BLaER1 treated with 17β-estradiol and CSF1 and Interleukin-3, amounts not matched to agents 10 nM and 100 nM (cell line): Measurements from ENCODE around the gene CUTA.

Source experiments
- H3K27ac ChIP-seq, 11 experiments: shearing (Covaris generic); formaldehyde crosslinking; 2 replicates each; pipeline ENCODE4 v1.8.1; 2022
- H3K27me3 ChIP-seq, 11 experiments: shearing (Covaris generic); formaldehyde crosslinking; 2 replicates each; pipeline ENCODE4 v1.8.1; 2022
- H3K36me3 ChIP-seq, 11 experiments: shearing (Covaris generic); formaldehyde crosslinking; 2 replicates each; pipeline ENCODE4 v1.8.1; 2022
- H3K4me1 ChIP-seq, 10 experiments: shearing (Covaris generic); formaldehyde crosslinking; 2 replicates each; pipeline ENCODE4 v1.8.1; 2022
- H3K4me2 ChIP-seq, 11 experiments: shearing (Covaris generic); formaldehyde crosslinking; 2 replicates each; pipeline ENCODE4 v1.8.1; 2022
- H3K4me3 ChIP-seq, 10 experiments: shearing (Covaris generic); formaldehyde crosslinking; 2 replicates each; pipeline ENCODE4 v1.8.1; 2022
- H3K9ac ChIP-seq, 11 experiments: shearing (Covaris generic); formaldehyde crosslinking; 2 replicates each; pipeline ENCODE4 v1.8.1; 2022
- H3K9me3 ChIP-seq, 11 experiments: shearing (Covaris generic); formaldehyde crosslinking; replicated peaks in 1 of 11; 2 replicates each; pipeline ENCODE4 v1.8.1; 2022
- H4K20me1 ChIP-seq, 11 experiments: shearing (Covaris generic); formaldehyde crosslinking; 2 replicates each; pipeline ENCODE4 v1.8.1; 2022
- Cebpa-rat ChIP-seq, 11 experiments: shearing (Covaris generic); IDR thresholded peaks; 2 replicates each; pipeline ENCODE4 v1.8.1; 2022

Gene CUTA

DNA sequence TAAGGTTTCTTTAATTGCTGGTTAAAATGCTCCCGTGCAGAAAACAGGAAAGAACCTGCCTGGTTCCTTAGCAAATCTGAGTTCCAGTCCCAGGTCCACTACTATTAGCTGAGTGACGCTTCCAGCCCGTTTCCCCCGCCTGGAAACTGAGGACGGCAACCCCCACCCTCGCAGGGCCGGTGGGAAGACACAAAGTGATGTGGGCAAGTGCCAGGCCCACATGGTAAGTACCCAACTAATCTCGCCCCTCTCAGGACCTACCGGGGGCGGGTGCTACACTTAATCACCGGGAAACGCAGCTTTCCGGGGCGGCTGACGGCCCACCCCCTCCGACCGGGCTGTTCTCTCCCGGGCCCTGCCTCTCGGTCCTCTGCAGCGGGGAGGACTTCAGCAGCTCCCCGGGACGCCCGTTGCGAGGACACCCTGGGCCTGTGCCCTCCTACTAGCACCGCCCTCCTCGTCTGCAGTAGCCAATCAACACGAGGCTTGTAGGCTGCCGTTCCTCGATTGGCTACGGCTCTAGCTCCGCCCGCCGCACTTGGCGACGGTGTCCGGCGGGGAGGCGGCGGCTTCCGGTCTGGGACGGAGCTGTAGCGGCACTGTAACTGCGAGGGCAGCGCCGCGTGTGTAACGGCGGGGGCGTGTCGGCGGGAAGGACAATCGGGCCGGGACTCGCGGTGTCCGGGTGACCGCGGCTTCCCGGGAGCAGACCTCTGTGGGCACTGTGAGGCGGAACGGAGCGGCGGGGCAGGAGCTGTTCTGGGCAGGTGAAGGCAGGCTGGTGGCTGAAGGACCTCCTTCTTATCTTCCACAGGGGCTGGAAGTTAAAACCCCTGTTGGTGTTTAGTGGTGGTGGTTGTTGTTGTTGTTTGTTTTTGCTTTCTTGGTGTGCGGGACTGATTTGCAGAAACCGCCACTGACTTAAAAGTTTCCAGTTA is 36.4 kb upstream of the CUTA start, which contains the start of gene ZBTB9:
Gene ZBTB9 (plus strand): TSS at position 568 of the 938 bp plus-strand sequence. CDS start 525 bp downstream, outside the sequence.
- peaks cover 10 to 42% (median 33%) of the 10 kb centered on the region in 11 experiments for H3K36me3 ChIP-seq

GRCh38 chr6:33453393-33454008 is 35.6 kb upstream of the CUTA start:
- H3K36me3 ChIP-seq, result peaks cover 14 to 50% (median 41%) of the 10 kb centered on the region in 11 experiments
- peaks cover 0 to 18% (median 0%) of the 10 kb centered on the region in 11 experiments; a peak in 4 of 22 replicates for H4K20me1 ChIP-seq
- H3K27ac ChIP-seq, result peak overlapping the region; percentile 37 to 79 (median 72); a peak in 21 of 22 replicates
- TF ChIP-seq Cebpa-rat (IDR thresholded peaks at IDR 0.05), result no peak
- peak overlapping the region; percentile 73 to 89 (median 82) for H3K4me3 ChIP-seq
- peak overlapping the region; percentile 78 to 87 (median 84) for H3K9ac ChIP-seq
- peak overlapping the region; percentile 71 to 98 (median 96) for H3K4me2 ChIP-seq
- peaks cover 25 to 54% (median 34%) of the 10 kb centered on the region in 10 experiments for H3K4me1 ChIP-seq
- H3K27me3 ChIP-seq, result no peaks in the 10 kb centered on the region
- H3K9me3 ChIP-seq, result no peaks in the 10 kb centered on the region

More for the DNA sequence above, 36.4 kb upstream of the CUTA start, which contains the start of gene ZBTB9:
- Histone ChIP-seq H3K27ac (peak within 1 kb of the TSS; percentile 37 to 79 (median 72); a peak in 21 of 22 replicates), H3K4me3 (peak within 1 kb of the TSS; percentile 73 to 89 (median 82)), H3K4me1 (peaks cover 25 to 46% (median 34%) of the 10 kb centered on the region in 10 experiments), H3K9me3 (0 out of 22 replicates have a peak, but pooled peaks cover 0 to 4% (median 0%) of the 10 kb centered on the region in 11 experiments), H3K9ac (peak within 1 kb of the TSS; percentile 78 to 87 (median 84)), H3K27me3 (no peaks in the 10 kb centered on the region), H4K20me1 (peaks cover 0 to 18% (median 0%) of the 10 kb centered on the region in 11 experiments; a peak in 4 of 22 replicates), H3K4me2 (peak within 1 kb of the TSS; percentile 88 to 98 (median 96))
- no peak for TF ChIP-seq Cebpa-rat (IDR thresholded peaks at IDR 0.05)

DNA sequence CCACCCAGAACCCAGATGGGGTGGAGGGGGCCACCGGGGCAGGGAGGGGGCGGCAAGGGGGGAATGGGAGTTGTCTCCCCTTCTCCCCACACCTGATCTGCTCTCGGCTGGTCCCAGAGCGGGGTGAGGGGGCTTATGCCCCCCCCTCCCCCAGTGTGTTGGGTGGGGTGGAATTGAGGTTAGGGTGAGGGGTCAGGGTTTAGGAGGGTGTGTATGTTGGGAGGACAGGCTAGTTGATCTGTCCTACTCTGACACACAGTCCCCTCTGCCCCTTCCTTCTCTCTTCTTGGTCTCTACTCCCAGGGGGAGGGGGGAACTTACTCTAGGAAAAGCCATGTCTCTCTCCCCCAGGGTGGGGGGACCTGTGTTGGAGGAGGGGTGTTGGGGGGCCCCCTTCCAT is 34.6 kb upstream of the CUTA start:
- H3K36me3 ChIP-seq, result peaks cover 22 to 59% (median 49%) of the 10 kb centered on the region in 11 experiments
- no peaks in the 10 kb centered on the region for H3K9me3 ChIP-seq
- H3K4me3 ChIP-seq, result peak overlapping the region in 3 of 10 experiments; percentile 79 to 89 (median 84); a peak in 3 of 20 replicates
- peaks cover 0 to 18% (median 0%) of the 10 kb centered on the region in 11 experiments; a peak in 4 of 22 replicates for H4K20me1 ChIP-seq
- TF ChIP-seq Cebpa-rat (IDR thresholded peaks at IDR 0.05), result no peak
- peak overlapping the region; percentile 64 to 98 (median 96); a peak in 19 of 22 replicates for H3K4me2 ChIP-seq
- H3K4me1 ChIP-seq, result peaks cover 25 to 64% (median 34%) of the 10 kb centered on the region in 10 experiments
- H3K27me3 ChIP-seq, result no peaks in the 10 kb centered on the region
- peak overlapping the region in 6 of 11 experiments; percentile 39 to 87 (median 46); a peak in 6 of 22 replicates for H3K9ac ChIP-seq
- peak overlapping the region in 4 of 11 experiments; percentile 11 to 51 (median 29); a peak in 4 of 22 replicates for H3K27ac ChIP-seq

DNA sequence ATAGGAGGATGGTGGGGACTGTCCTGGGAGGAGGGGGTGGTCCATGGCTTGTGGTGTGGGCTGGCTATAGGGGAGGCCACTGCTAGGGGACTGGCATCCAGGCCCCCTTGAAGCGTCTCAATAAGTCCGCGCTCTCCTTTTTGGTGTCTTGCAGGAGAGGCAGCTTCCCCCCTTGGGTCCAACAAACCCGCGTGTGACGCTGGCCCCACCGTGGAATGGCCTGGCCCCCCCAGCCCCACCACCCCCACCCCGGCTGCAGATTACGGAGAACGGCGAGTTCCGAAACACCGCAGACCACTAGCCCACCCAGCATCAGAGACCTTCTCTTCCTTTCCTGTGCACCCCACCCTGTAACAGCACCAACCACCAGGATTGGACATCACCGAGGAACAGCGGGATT is 33.7 kb upstream of the CUTA start:
- Histone ChIP-seq H3K27me3 (no peaks in the 10 kb centered on the region), H3K9me3 (no peaks in the 10 kb centered on the region), H3K27ac (no peak overlapping the region), H3K4me3 (no peak overlapping the region), H3K9ac (no peak overlapping the region), H4K20me1 (peaks cover 0 to 13% (median 0%) of the 10 kb centered on the region in 11 experiments; a peak in 4 of 22 replicates), H3K4me2 (peak overlapping the region in 1 of 11 experiments; percentile 82; a peak in 1 of 22 replicates), H3K4me1 (peaks cover 25 to 71% (median 34%) of the 10 kb centered on the region in 10 experiments), H3K36me3 (peaks cover 27 to 59% (median 49%) of the 10 kb centered on the region in 11 experiments)
- TF ChIP-seq Cebpa-rat (IDR thresholded peaks at IDR 0.05), result no peak

DNA sequence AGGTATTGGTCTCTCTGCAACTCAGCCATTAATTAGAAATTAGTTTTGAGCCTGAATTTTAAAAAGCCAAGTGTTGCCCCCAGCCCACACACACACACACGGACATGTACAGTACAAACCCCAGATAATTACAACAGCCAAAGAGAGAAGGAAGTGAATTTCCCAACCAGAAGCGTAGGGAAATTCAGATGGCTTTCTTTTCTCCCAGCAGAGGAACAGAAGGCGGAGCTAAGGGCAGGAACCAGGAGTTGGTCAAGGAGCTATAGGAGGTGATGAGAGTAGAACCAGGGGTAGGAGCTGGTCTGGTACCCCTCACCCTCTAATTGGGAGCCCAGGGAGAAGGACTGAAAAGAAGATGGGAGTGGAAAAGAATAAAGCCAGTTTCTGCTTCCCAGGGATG is 32.5 kb upstream of the CUTA start:
- peak overlapping the region in 9 of 11 experiments; percentile 6 to 63 (median 25); a peak in 13 of 22 replicates for H3K27ac ChIP-seq
- no peak for TF ChIP-seq Cebpa-rat (IDR thresholded peaks at IDR 0.05)
- peak overlapping the region in 4 of 11 experiments; percentile 1 to 24 (median 14); a peak in 5 of 22 replicates for H3K9ac ChIP-seq
- H3K4me1 ChIP-seq, result peaks cover 17 to 80% (median 30%) of the 10 kb centered on the region in 10 experiments
- H3K9me3 ChIP-seq, result no peaks in the 10 kb centered on the region
- 0 out of 20 replicates have a peak overlapping the region, but pooled peaks of 2 of the 10 experiments have one; percentile 11 to 16 for H3K4me3 ChIP-seq
- H3K4me2 ChIP-seq, result peak overlapping the region in 8 of 11 experiments; percentile 35 to 82 (median 75); a peak in 16 of 22 replicates
- H4K20me1 ChIP-seq, result peaks cover 0 to 5% (median 0%) of the 10 kb centered on the region in 11 experiments; a peak in 4 of 22 replicates
- peaks cover 22 to 59% (median 49%) of the 10 kb centered on the region in 11 experiments for H3K36me3 ChIP-seq
- H3K27me3 ChIP-seq, result no peaks in the 10 kb centered on the region

DNA sequence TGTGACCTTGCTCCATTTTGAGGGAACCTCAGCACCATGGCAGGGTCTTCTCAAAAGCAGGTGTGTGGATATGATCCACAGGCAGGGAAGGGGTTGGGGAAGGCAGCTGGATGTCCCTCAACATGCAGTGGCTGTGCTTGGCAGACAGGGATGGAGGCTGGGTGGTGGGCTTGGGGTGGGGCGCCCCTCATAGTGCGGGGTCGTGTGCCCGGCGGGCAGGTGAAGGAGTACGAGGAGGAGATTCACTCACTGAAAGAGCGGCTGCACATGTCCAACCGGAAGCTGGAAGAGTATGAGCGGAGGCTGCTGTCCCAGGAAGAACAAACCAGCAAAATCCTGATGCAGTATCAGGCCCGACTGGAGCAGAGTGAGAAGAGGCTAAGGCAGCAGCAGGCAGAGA is 28.4 kb upstream of the CUTA start:
- Histone ChIP-seq H3K9me3 (no peaks in the 10 kb centered on the region), H3K9ac (peak overlapping the region in 4 of 11 experiments; percentile 29 to 64 (median 56); a peak in 4 of 22 replicates), H4K20me1 (peaks cover 0 to 20% (median 0%) of the 10 kb centered on the region in 11 experiments; a peak in 4 of 22 replicates), H3K4me3 (no peak overlapping the region), H3K36me3 (peaks cover 42 to 90% (median 82%) of the 10 kb centered on the region in 11 experiments), H3K27ac (peak overlapping the region in 5 of 11 experiments; percentile 28 to 84 (median 68); a peak in 8 of 22 replicates), H3K4me2 (peak overlapping the region in 3 of 11 experiments; percentile 48 to 80 (median 79); a peak in 6 of 22 replicates), H3K27me3 (no peaks in the 10 kb centered on the region), H3K4me1 (peaks cover 0 to 74% (median 23%) of the 10 kb centered on the region in 10 experiments; a peak in 16 of 20 replicates)
- TF ChIP-seq Cebpa-rat (IDR thresholded peaks at IDR 0.05), result no peak

- Histone ChIP-seq H3K36me3 (peaks cover 54 to 95% (median 93%) of the 10 kb centered on the region in 11 experiments), H4K20me1 (peaks cover 0 to 20% (median 0%) of the 10 kb centered on the region in 11 experiments; a peak in 4 of 22 replicates)
These were observed 27.3 kb upstream of the CUTA start for GRCh38 chr6:33445119-33445603.

More at GRCh38 chr6:33445119-33445603, 27.3 kb upstream of the CUTA start:
- no peaks in the 10 kb centered on the region for H3K27me3 ChIP-seq
- H3K9ac ChIP-seq, result peak overlapping the region in 3 of 11 experiments; percentile 51 to 64 (median 60); a peak in 4 of 22 replicates
- H3K4me1 ChIP-seq, result peaks cover 0 to 62% (median 14%) of the 10 kb centered on the region in 10 experiments; a peak in 16 of 20 replicates
- H3K4me3 ChIP-seq, result no peak overlapping the region
- H3K9me3 ChIP-seq, result no peaks in the 10 kb centered on the region
- H3K4me2 ChIP-seq, result peak overlapping the region in 5 of 11 experiments; percentile 3 to 80 (median 48); a peak in 9 of 22 replicates
- no peak for TF ChIP-seq Cebpa-rat (IDR thresholded peaks at IDR 0.05)
- peak overlapping the region in 6 of 11 experiments; percentile 20 to 84 (median 66); a peak in 10 of 22 replicates for H3K27ac ChIP-seq
